ENCODE data around the gene RCSD1. TPM values are rescaled to one million over a fixed set of nuclear protein-coding genes. Genes with fewer than 3 reads are reported as not detected.

Gene RCSD1
- total RNA-seq, 1 experiment from 2014 or later = 0.16 TPM

DNA sequence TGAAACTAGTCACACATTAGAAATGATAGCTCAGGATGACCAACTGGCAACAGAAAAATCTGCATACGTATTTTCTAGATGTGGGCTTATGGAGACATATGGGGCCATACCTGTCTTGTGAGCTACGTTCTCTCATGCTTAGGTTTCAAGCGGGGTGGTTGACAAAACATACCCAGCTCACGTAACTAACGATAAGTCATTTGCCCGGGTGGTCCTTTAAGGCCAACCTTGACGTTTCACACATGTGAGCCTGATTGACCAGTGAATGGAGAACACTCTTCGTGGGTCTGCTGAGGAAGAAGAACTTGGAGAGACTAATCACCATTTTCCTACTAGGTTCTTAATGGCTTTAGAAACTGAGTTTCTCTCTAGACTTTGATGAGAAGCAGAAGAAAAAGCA is 13.5 kb upstream of the RCSD1 start:
- BruUV-seq (replicated peaks) = TSS peak; percentile 72
- DNase-seq (ENCODE audit: unreplicated experiment) = no peak
- intact Hi-C loops (cut with micrococcal nuclease) = loop anchor here (2.0 kb wide), 1 partner anchor 46 kb away; no protein-coding TSS in a partner anchor
- Mint-ChIP-seq H3K4me3 (ENCODE audit: unreplicated experiment) (no peak overlapping the region), H3K27me3 (ENCODE audit: insufficient read depth, unreplicated experiment) (no peaks in the 10 kb centered on the region), H3K4me1 (ENCODE audit: insufficient read depth, unreplicated experiment) (peaks cover 32% of the 10 kb centered on the region), H3K27ac (ENCODE audit: low read depth, unreplicated experiment) (peak overlapping the region; percentile 16), H3K36me3 (ENCODE audit: insufficient read depth, unreplicated experiment) (peaks cover 7% of the 10 kb centered on the region), H3K9me3 (ENCODE audit: unreplicated experiment) (peaks cover 7% of the 10 kb centered on the region)
- POLR2A ChIA-PET = interaction anchor here (0.7 to 2.3 kb wide), 18 partner anchors 9 to 517 kb away, joined by 3 to 11 read pairs (median 4); partner anchors contain the start of gene CREG1
- CTCF ChIA-PET = interaction anchor here (0.6 to 6.6 kb wide), 16 partner anchors 10 to 1319 kb away, joined by 3 to 51 read pairs (median 4); no protein-coding TSS in a partner anchor
- TF ChIP-seq CTCF (IDR thresholded peaks at IDR 0.05; ENCODE audit: unreplicated experiment) = no peak

GRCh38 chr1:167617153-167618147 is 12.6 kb upstream of the RCSD1 start:
- Mint-ChIP-seq H3K27ac (ENCODE audit: low read depth, unreplicated experiment) (peak overlapping the region; percentile 16), H3K4me3 (ENCODE audit: unreplicated experiment) (peak overlapping the region; percentile 0), H3K9me3 (ENCODE audit: unreplicated experiment) (peaks cover 7% of the 10 kb centered on the region), H3K27me3 (ENCODE audit: insufficient read depth, unreplicated experiment) (no peaks in the 10 kb centered on the region), H3K4me1 (ENCODE audit: insufficient read depth, unreplicated experiment) (peaks cover 32% of the 10 kb centered on the region), H3K36me3 (ENCODE audit: insufficient read depth, unreplicated experiment) (peaks cover 7% of the 10 kb centered on the region)
- intact Hi-C loops (cut with micrococcal nuclease) = loop anchor here (2.0 kb wide), 1 partner anchor 45 kb away; no protein-coding TSS in a partner anchor
- ChIA-PET CTCF (interaction anchor here (0.6 to 6.6 kb wide), 14 partner anchors 11 to 298 kb away, joined by 3 to 51 read pairs (median 4); no protein-coding TSS in a partner anchor), POLR2A (interaction anchor here (0.5 to 1.8 kb wide), 18 partner anchors 8 to 423 kb away, joined by 3 to 9 read pairs (median 4); partner anchors contain the start of gene CREG1)
- no peak for DNase-seq (ENCODE audit: unreplicated experiment)
- TF ChIP-seq CTCF (IDR thresholded peaks at IDR 0.05; ENCODE audit: unreplicated experiment) = no peak
- BruUV-seq (replicated peaks) = no TSS peak

GRCh38 chr1:167618366-167618765 is 11.7 kb upstream of the RCSD1 start:
- H3K36me3 Mint-ChIP-seq (ENCODE audit: insufficient read depth, unreplicated experiment) = peaks cover 7% of the 10 kb centered on the region
- BruUV-seq (replicated peaks) = no TSS peak
- H3K27ac Mint-ChIP-seq (ENCODE audit: low read depth, unreplicated experiment) = peak overlapping the region; percentile 4
- peaks cover 7% of the 10 kb centered on the region for H3K9me3 Mint-ChIP-seq (ENCODE audit: unreplicated experiment)
- no peak overlapping the region for H3K4me3 Mint-ChIP-seq (ENCODE audit: unreplicated experiment)
- peaks cover 32% of the 10 kb centered on the region for H3K4me1 Mint-ChIP-seq (ENCODE audit: insufficient read depth, unreplicated experiment)
- ChIA-PET POLR2A (no interaction called here), CTCF (interaction anchor here (0.6 to 6.6 kb wide), 3 partner anchors 18 to 172 kb away, joined by 3 to 51 read pairs (median 10); no protein-coding TSS in a partner anchor)
- intact Hi-C loops (cut with micrococcal nuclease) = no loop called here
- no peak for DNase-seq (ENCODE audit: unreplicated experiment)
- no peaks in the 10 kb centered on the region for H3K27me3 Mint-ChIP-seq (ENCODE audit: insufficient read depth, unreplicated experiment)
- no peak for TF ChIP-seq CTCF (IDR thresholded peaks at IDR 0.05; ENCODE audit: unreplicated experiment)

DNA sequence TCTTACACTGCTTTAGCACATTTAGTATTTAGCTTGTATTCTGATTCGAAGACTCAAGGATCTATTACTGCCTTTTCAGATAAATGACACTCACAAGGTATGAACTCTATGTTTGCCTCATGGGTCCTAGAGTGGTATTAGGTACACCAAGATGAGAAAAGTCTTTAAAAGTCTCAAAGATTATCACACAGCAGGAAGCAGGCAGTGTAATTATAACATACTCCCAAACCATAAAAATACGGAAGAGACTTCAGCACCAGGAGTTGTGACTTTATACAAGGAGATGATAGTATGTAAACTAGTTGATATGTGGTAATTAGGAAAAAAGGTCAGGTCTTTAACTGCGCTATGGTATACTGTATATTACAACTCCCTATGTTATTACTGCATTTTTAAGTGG is 11.2 kb upstream of the RCSD1 start:
- H3K4me1 Mint-ChIP-seq (ENCODE audit: insufficient read depth, unreplicated experiment) = peaks cover 32% of the 10 kb centered on the region
- BruUV-seq (replicated peaks) = no TSS peak
- H3K27me3 Mint-ChIP-seq (ENCODE audit: insufficient read depth, unreplicated experiment) = no peaks in the 10 kb centered on the region
- H3K9me3 Mint-ChIP-seq (ENCODE audit: unreplicated experiment) = peaks cover 6% of the 10 kb centered on the region
- ChIA-PET POLR2A (interaction anchor here (0.7 kb wide), 1 partner anchor 76 kb away, joined by 3 read pairs; no protein-coding TSS in a partner anchor), CTCF (interaction anchor here (0.7 to 6.6 kb wide), 3 partner anchors 18 to 69 kb away, joined by 5 to 51 read pairs (median 10); no protein-coding TSS in a partner anchor)
- intact Hi-C loops (cut with micrococcal nuclease) = no loop called here
- H3K4me3 Mint-ChIP-seq (ENCODE audit: unreplicated experiment) = no peak overlapping the region
- peaks cover 7% of the 10 kb centered on the region for H3K36me3 Mint-ChIP-seq (ENCODE audit: insufficient read depth, unreplicated experiment)
- H3K27ac Mint-ChIP-seq (ENCODE audit: low read depth, unreplicated experiment) = peak overlapping the region; percentile 4
- DNase-seq (ENCODE audit: unreplicated experiment) = no peak
- no peak for TF ChIP-seq CTCF (IDR thresholded peaks at IDR 0.05; ENCODE audit: unreplicated experiment)

All from MCF 10A (cell line).